HG03025 (cell line): ENCODE data around the gene GAPDHS.

ENCODE experiments used
- ATAC-seq: cut with Tn5 transposase; IDR thresholded peaks from one replicate; pipeline ENCODE4 v1.9.1; 2021; ENCODE audit warnings: mild to moderate bottlenecking, moderate library complexity; ENCODE audit not compliant: unreplicated experiment, low FRiP score

The GAPDHS gene

GRCh38 chr19:35509861-35510625 lies 23.2 kb upstream of the GAPDHS start:
- ATAC-seq = no peak

GRCh38 chr19:35510626-35510964 lies 22.7 kb upstream of the GAPDHS start:
- ATAC-seq = no peak

GRCh38 chr19:35511337-35511736 lies 21.9 kb upstream of the GAPDHS start:
- ATAC-seq = no peak

GRCh38 chr19:35512831-35513627 lies 20.2 kb upstream of the GAPDHS start:
- no peak for ATAC-seq

GRCh38 chr19:35513628-35514281 lies 19.5 kb upstream of the GAPDHS start, which contains the start of gene DMKN:
TSS of gene DMKN (minus strand) at chr19:35513649. CDS start at chr19:35513475, 174 bp downstream.
- ATAC-seq = no peak

- ATAC-seq = no peak
Measured at GRCh38 chr19:35514282-35514809, 18.9 kb upstream of the GAPDHS start.

- no peak for ATAC-seq
Measured at GRCh38 chr19:35516310-35516709, 16.9 kb upstream of the GAPDHS start.

GRCh38 chr19:35517342-35517741 lies 15.9 kb upstream of the GAPDHS start:
- ATAC-seq = no peak

GRCh38 chr19:35518313-35518712 lies 14.9 kb upstream of the GAPDHS start:
- ATAC-seq = no peak

GRCh38 chr19:35519291-35519690 lies 14.0 kb upstream of the GAPDHS start:
- no peak for ATAC-seq

GRCh38 chr19:35521124-35521743 lies 12.0 kb upstream of the GAPDHS start:
- no peak for ATAC-seq

- ATAC-seq = no peak
Measured at GRCh38 chr19:35522745-35523327, 10.4 kb upstream of the GAPDHS start.

- ATAC-seq = no peak
Measured at GRCh38 chr19:35524181-35524837, 8.9 kb upstream of the GAPDHS start.

- ATAC-seq = no peak
Measured at GRCh38 chr19:35525873-35526272, 7.4 kb upstream of the GAPDHS start.

- ATAC-seq = no peak
Measured at GRCh38 chr19:35528218-35529038, 4.8 kb upstream of the GAPDHS start, which contains the start of gene SBSN. TSS of gene SBSN (minus strand) at chr19:35528311. CDS start at chr19:35528281, 30 bp downstream.

- ATAC-seq = no peak
Measured at GRCh38 chr19:35529241-35530218, 3.7 kb upstream of the GAPDHS start.

GRCh38 chr19:35531291-35531690 lies 2.0 kb upstream of the GAPDHS start:
- no peak for ATAC-seq
